Islet precursor cell (in vitro differentiated cells): ENCODE measurements around the gene FUS.
"Not testable (repeated sequence)": the region's sequence is repeated elsewhere in the genome, so short reads cannot be mapped to it uniquely, and the experiment has no call there.

Experiments used
- DNase-seq: peaks from one replicate; pipeline ENCODE4 v3.0.0-alpha.2; 2018

FUS gene

GRCh38 chr16:31179747-31180459, at the start of gene FUS:
Gene FUS (plus strand): TSS chr16:31180139. CDS start chr16:31180215, 76 bp downstream.
- peak; percentile 91 for DNase-seq

- DNase-seq: no peak
Measured at GRCh38 chr16:31130336-31130891, 49.5 kb upstream of the FUS start.

DNA sequence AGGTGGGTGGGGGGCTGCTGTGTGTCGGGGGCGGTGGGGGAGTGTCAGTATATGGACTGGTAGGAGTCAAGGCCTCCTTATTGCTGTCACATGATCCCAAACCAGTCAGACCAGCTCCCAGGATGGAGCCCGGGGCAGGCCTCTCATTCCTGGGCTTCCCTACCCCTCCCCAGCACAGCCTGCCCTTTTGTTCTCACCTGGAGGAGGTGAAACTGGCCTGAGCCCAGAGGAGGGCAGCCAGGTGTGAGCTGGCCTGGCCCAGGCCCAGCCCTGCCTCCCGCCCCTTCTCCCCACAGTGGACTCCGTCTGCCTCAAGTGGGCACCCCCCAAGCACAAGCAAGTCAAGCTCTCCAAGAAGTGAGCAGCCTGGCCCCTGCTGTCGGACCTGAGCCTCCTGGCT, 49.0 kb upstream of the FUS start:
- DNase-seq: peak; percentile 96

- DNase-seq: no peak
Measured at GRCh38 chr16:31131416-31131815, 48.5 kb upstream of the FUS start.

- DNase-seq: peak; percentile 49
Measured at GRCh38 chr16:31131841-31132271, 48.1 kb upstream of the FUS start.

DNA sequence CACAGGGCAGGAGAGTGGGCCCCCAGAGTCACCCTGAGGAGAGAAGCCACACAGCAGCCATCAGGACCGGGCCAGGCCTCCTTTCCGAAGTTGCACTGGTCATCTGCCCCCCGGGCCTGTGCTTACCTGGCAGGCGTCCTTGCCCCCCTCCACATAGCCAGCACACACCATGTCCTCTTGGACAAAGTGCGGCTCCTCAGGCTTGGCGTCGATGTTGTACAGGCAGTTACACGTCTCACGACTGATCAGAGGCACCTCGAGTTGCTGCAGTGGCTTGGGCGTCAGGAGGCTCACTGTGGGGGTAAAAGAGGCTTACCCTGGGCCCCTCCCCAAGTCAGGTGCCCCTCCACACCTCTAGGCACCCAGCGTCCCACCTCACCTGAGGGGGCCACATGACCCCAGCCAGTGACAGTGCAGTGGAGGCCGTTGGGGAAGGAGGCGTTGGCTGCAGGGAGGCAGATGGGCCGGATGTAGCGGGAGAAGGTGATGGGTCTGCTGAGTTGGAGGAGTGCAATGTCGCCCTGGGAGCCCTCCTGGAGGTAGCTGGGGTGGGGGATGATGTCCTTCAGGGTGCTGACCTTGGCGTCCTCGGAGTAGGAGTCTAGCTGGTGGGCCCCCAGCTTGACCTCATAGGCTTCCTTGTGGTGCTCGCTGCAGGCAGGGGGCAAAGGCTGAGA, 47.5 kb upstream of the FUS start:
- DNase-seq: peak; percentile 46

- DNase-seq: peak; percentile 35
Measured at GRCh38 chr16:31133046-31133501, 46.9 kb upstream of the FUS start.

GRCh38 chr16:31134091-31134571, 45.8 kb upstream of the FUS start:
- DNase-seq: peak; percentile 42

- DNase-seq: peak; percentile 82
Measured at GRCh38 chr16:31134625-31135534, 45.1 kb upstream of the FUS start.

- DNase-seq: peak; percentile 94
Measured at GRCh38 chr16:31135535-31136286, 44.2 kb upstream of the FUS start, which contains the start of gene PRSS8. Gene PRSS8 (minus strand): TSS chr16:31135727. CDS start chr16:31135498, 229 bp downstream.

DNA sequence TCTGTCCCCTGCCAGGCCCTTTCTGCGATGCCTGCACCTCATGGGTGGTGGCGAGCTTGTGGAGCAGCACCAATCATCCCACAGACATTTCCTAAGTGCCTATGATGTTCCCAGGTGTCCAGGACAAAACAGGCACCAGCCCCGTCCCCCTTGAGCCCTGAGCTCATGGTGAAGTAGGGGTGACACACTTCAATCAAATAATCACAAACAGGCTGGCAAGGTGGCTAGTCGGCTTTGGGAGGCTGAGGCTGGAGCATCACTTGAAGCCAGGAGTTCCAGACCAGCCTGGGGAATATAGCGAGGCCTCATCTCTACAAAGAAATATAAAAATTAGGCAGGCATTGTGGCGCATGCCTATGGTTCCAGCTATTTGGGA, 43.7 kb upstream of the FUS start:
- DNase-seq: no peak

DNA sequence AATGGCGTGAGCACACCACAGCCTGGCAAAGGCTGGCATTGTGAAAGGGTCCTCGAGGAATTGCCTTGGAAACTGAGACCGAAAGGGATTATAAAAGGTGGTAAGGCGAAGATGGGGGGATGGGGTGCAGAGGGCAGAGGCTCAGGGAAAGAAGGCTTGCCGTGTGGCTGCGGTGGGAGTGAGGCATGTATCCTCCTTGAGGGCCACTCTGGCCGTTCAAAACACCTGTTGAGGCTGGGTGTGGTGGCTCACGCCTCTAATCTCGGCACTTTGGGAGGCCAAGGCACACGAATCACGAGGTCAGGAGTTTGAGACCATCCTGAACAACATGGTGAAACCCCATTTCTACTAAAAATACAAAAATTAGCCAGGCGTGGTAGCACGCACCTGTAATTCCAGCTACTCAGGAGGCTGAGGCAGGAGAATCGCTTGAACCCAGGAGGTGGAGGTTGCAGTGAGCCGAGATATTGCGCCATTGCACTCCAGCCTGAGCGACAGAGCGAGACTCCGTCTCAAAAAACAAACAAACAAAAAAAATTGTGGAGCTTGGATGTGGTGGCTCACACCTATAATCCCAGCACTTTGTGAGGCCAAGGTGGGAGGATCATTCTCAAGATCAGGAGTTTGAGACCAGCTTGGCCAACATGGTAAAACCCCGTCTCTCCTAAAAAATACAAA, 43.0 kb upstream of the FUS start:
- not testable (repeated sequence) for DNase-seq

DNA sequence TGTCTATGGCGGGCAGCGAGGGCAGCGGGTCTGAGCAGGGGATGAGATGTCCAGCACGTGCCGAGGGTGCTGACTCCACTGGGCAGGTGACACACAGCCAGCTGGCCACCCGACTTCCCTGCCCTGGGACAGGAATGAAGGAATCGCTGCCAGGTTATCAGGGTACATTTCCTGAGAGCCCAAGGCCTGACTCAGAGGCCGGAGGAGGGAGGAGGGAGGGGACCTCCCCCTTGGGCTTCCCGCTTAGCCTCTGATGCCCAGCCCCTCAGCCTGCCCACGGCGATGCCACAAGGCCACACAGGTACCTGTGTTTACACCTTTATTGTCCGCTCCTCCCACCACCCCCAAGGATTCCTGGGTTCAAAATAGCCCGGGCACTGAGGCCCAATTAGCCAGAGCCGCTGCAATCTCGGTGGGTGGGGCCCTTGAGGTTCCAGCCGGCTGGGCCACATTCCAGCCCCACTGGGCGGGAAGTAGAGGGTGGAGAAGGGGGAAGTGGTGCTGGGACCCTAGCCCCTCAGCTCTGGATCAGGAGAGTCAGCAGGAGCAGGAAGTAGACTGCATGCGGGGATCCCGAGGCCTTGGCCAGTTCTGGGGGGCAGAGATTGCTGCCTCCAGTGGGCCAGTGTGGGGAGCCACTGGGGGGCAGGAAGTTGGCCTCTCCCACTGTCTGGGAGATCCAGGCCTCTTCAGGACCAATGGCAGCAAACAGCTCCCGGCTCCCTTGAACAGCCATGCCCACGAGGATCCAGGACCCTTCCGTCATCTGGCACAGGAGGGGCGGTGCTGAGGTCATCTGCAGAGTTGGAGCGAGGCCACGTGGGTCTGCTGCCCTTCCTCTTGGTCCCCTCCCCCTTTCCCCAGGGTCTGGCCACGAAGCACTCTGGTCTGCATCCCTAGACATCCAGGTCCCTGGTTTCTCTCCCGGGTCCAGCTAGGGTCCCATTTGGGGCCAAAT, 41.0 kb upstream of the FUS start:
- peak; percentile 92 for DNase-seq

- not testable (repeated sequence) for DNase-seq
Measured at GRCh38 chr16:31141071-31141469, 38.9 kb upstream of the FUS start.

DNA sequence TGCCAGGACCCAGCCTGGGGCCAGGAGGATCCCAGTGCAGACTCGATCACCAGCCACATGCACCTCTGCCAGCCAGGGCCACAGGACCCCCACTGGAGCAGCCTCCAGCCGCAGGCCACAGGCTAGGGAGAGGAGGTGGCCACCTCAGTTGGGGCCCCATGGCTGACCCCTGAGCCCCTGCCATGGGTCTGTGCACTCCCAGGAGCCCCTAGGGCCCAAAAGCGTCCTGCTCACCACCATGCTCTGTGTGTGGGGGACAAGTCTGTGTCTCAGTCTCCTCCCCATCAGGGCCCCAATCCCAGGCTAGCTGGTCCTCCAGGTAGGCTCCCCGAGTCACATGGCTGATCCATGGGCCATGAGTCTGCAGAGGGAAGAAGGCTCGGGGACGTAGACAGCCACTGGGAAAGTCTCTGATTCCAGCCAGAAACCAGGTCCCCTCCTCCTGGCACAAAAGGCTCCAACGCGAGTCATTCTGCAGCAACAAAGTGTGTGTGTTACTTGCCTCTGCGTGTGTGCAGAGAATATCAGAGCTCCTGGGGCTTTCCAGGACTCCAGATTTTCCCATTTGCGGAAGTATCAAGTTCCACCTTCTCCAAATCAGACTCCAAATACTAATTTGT, 38.3 kb upstream of the FUS start:
- DNase-seq: peak; percentile 76

GRCh38 chr16:31142109-31143010, 37.6 kb upstream of the FUS start:
- DNase-seq: peak; percentile 100

- DNase-seq: no peak
Measured at GRCh38 chr16:31143011-31143693, 36.8 kb upstream of the FUS start.

DNA sequence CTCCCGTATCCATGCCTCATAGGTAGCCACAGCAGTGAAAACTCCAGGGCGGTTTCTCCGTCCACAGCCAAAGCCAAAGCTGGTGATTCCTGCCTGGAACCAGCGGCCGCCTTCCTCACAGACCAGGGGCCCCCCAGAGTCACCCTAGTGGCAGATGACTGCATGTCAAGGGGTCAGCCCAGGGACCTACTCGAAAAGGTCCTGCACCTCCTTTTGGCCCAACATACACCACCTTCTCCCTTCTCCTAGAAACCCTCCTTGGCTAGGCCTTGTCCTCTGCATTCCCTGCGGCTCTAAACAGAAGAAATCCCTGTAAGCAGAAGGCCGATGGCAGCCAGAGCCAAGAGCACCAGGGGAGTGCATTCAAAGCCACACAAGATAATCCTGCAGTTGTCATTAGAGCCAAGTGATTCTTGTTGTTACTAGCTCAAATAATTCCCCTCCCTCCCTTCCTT, 36.2 kb upstream of the FUS start:
- DNase-seq: no peak
